Upper lobe of right lung (tissue), 1 donor: ENCODE data around the gene SPOPL. TPM values are rescaled to one million over a fixed set of nuclear protein-coding genes. Genes with fewer than 3 reads are reported as not detected.
"Not testable (repeated sequence)": the region's sequence is repeated elsewhere in the genome, so short reads cannot be mapped to it uniquely, and the experiment has no call there.

Experiments
- ATAC-seq: fragments of 200-7000 bp; cut with Tn5 transposase; one replicate; pipeline ENCODE4 v1.9.1; 2020; ENCODE audit warnings: mild to moderate bottlenecking, moderate library complexity
- DNase-seq: peaks from one replicate; pipeline ENCODE4 v3.0.0-alpha.2; 2020
- H3K27ac ChIP-seq: fragments of 200-600 bp; one replicate; pipeline ENCODE4 v1.8.0; 2022
- H3K27me3 ChIP-seq: fragments of 200-600 bp; one replicate; pipeline ENCODE4 v1.8.0; 2022; ENCODE audit warnings: mild to moderate bottlenecking
- H3K36me3 ChIP-seq: fragments of 200-600 bp; one replicate; pipeline ENCODE4 v1.8.0; 2022
- H3K4me1 ChIP-seq: fragments of 200-600 bp; one replicate; pipeline ENCODE4 v1.8.0; 2022
- H3K4me3 ChIP-seq: fragments of 200-600 bp; one replicate; pipeline ENCODE4 v1.8.0; 2022; ENCODE audit warnings: mild to moderate bottlenecking
- H3K9me3 ChIP-seq: fragments of 200-600 bp; one replicate; pipeline ENCODE4 v1.8.0; 2022
- CTCF ChIP-seq: fragments of 200-600 bp; IDR thresholded peaks from one replicate; pipeline ENCODE4 v1.8.0; 2022; ENCODE audit warnings: antibody characterized with exemption
- intact Hi-C: fragments of 100-400 bp; cut with DNase I; formaldehyde crosslinking; loops from one replicate; pipeline ENCODE4 v1.11.0; 2022
- total RNA-seq: library from RNA; stranded (reverse); fragmentation: NEBNext Ultra II Directional; extraction: Animal tissue kit (Norgen Biotek cat#: 25700); gene quantifications from one replicate; pipeline ENCODE4 v1.2.1, GENCODE V29; 2021
- donor health status: DM: no; HTN: yes; CAD: no; lungs with severe emphysema.

The SPOPL gene
- total RNA-seq, 1 donor from 2014 or later = 26.3 TPM

GRCh38 chr2:138475277-138475776, 26.2 kb upstream of the SPOPL start:
- ATAC-seq = peak; percentile 29
- DNase-seq = no peak

GRCh38 chr2:138476186-138476585, 25.4 kb upstream of the SPOPL start:
- no peaks in the 10 kb centered on the region for H3K36me3 ChIP-seq
- TF ChIP-seq CTCF = no peak
- no peak for ATAC-seq
- no peaks in the 10 kb centered on the region for H3K27me3 ChIP-seq
- H3K4me1 ChIP-seq = no peaks in the 10 kb centered on the region
- H3K4me3 ChIP-seq = no peak overlapping the region
- no peak for DNase-seq
- H3K9me3 ChIP-seq = no peaks in the 10 kb centered on the region
- H3K27ac ChIP-seq = no peak overlapping the region
- intact Hi-C loops = no loop called here

More at GRCh38 chr2:138475277-138475776, 26.2 kb upstream of the SPOPL start:
- Histone ChIP-seq H3K27me3 (no peaks in the 10 kb centered on the region), H3K9me3 (no peaks in the 10 kb centered on the region), H3K36me3 (no peaks in the 10 kb centered on the region), H3K4me3 (no peak overlapping the region), H3K4me1 (no peaks in the 10 kb centered on the region), H3K27ac (no peak overlapping the region)
- no peak for TF ChIP-seq CTCF
- intact Hi-C loops = no loop called here

- Histone ChIP-seq H3K27ac (no peak overlapping the region), H3K9me3 (no peaks in the 10 kb centered on the region), H3K36me3 (no peaks in the 10 kb centered on the region), H3K4me3 (no peak overlapping the region), H3K27me3 (no peaks in the 10 kb centered on the region), H3K4me1 (no peaks in the 10 kb centered on the region)
- TF ChIP-seq CTCF = no peak
- DNase-seq (no peak), ATAC-seq (peak; percentile 24)
- intact Hi-C loops = no loop called here
Observed at GRCh38 chr2:138476940-138477339, 24.6 kb upstream of the SPOPL start.

- intact Hi-C loops, DNase-seq, H3K4me3 ChIP-seq, H3K4me1 ChIP-seq, H3K36me3 ChIP-seq, ATAC-seq, H3K27ac ChIP-seq, H3K27me3 ChIP-seq, H3K9me3 ChIP-seq: not testable (repeated sequence)
Observed at GRCh38 chr2:138482796-138483195, 18.8 kb upstream of the SPOPL start.

GRCh38 chr2:138485019-138485418, 16.6 kb upstream of the SPOPL start:
- H3K36me3 ChIP-seq = no peaks in the 10 kb centered on the region
- H3K4me3 ChIP-seq = no peak overlapping the region
- intact Hi-C loops = no loop called here
- TF ChIP-seq CTCF = no peak
- H3K27ac ChIP-seq = no peak overlapping the region
- DNase-seq = no peak
- no peaks in the 10 kb centered on the region for H3K9me3 ChIP-seq
- no peaks in the 10 kb centered on the region for H3K27me3 ChIP-seq
- ATAC-seq = no peak
- no peaks in the 10 kb centered on the region for H3K4me1 ChIP-seq

- TF ChIP-seq CTCF = no peak
- intact Hi-C loops = no loop called here
- Histone ChIP-seq H3K27me3 (no peaks in the 10 kb centered on the region), H3K4me1 (no peaks in the 10 kb centered on the region), H3K27ac (no peak overlapping the region), H3K9me3 (no peaks in the 10 kb centered on the region), H3K4me3 (no peak overlapping the region), H3K36me3 (no peaks in the 10 kb centered on the region)
- no peak for ATAC-seq
- no peak for DNase-seq
Observed at GRCh38 chr2:138486363-138487198, 15.0 kb upstream of the SPOPL start.
